ENCODE measurements around the gene ATXN2.
A peak's percentile ranks its signal among the peaks of the same experiment; 100 is the strongest.
"Not testable (repeated sequence)": the region's sequence is repeated elsewhere in the genome, so short reads cannot be mapped to it uniquely, and the experiment has no call there.

Gene ATXN2

DNA sequence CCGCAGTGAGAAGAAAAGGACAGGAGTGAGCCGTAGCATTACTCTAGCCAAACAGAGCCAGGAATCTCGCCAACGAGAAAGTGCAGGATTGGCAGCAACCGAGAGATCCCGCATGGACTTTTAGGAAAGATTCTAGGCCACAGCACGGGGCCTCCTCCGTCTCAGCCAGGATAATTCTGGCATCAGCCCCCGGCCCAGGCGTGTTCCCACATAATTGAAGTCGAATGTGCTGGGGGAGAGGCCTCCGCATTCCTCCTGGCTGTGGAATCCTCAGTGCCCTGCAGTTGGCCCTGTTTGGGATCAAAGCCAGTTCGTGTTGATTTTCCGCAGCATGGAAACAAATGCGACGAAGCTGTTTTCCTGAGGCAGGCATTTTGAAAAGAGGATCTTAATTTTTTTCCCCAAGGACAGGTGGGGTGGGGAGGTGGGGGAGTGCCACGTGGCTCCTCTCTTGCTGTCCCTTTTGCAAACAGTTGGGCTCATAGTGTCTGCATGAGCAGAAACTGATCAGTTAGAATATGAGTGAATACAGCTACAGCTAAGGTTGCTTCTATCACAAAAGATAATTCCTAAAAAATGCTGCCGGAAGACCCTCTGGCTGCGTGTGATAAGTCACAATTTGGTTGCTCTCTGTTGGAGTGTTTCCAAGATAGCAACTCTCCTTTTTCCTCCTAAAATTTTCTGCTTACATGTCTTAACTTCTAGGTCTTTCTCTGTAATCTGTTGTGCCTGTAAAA, 37.3 kb upstream of the ATXN2 start:
- TF ChIP-seq, protein P1, sequence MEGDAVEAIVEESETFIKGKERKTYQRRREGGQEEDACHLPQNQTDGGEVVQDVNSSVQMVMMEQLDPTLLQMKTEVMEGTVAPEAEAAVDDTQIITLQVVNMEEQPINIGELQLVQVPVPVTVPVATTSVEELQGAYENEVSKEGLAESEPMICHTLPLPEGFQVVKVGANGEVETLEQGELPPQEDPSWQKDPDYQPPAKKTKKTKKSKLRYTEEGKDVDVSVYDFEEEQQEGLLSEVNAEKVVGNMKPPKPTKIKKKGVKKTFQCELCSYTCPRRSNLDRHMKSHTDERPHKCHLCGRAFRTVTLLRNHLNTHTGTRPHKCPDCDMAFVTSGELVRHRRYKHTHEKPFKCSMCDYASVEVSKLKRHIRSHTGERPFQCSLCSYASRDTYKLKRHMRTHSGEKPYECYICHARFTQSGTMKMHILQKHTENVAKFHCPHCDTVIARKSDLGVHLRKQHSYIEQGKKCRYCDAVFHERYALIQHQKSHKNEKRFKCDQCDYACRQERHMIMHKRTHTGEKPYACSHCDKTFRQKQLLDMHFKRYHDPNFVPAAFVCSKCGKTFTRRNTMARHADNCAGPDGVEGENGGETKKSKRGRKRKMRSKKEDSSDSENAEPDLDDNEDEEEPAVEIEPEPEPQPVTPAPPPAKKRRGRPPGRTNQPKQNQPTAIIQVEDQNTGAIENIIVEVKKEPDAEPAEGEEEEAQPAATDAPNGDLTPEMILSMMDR (IDR thresholded peaks at IDR 0.05; ENCODE audit: low read length, missing control alignments), result no peak
- H3K4me3 ChIP-seq (replicated peaks; ENCODE audit: low read depth, low read length), result no peak overlapping the region
- peak; percentile 79 for DNase-seq (ENCODE audit: low read depth)

DNA sequence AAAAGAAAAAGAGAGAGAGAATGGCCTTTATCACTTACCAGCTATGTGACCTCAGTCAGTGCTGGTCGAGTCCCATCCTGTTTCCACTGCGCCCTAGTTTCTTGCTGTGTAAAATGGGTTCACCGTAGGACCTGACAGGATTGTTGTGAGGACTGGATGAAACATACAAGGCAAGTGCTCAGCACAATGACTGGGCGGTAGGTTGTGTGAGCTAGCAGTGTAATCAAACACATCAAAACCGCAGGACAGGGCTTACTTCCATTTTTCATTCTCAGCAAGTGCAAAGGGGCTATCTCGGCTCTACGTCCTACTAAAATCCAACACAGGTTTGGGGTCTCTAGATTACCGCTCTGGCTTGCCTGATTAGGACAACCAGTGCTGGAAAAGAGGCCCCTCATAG, 36.4 kb upstream of the ATXN2 start:
- no peak overlapping the region for H3K4me3 ChIP-seq (replicated peaks; ENCODE audit: low read depth, low read length)
- TF ChIP-seq, protein P1 (IDR thresholded peaks at IDR 0.05; ENCODE audit: low read length, missing control alignments), result no peak
- no peak for DNase-seq (ENCODE audit: low read depth)

DNA sequence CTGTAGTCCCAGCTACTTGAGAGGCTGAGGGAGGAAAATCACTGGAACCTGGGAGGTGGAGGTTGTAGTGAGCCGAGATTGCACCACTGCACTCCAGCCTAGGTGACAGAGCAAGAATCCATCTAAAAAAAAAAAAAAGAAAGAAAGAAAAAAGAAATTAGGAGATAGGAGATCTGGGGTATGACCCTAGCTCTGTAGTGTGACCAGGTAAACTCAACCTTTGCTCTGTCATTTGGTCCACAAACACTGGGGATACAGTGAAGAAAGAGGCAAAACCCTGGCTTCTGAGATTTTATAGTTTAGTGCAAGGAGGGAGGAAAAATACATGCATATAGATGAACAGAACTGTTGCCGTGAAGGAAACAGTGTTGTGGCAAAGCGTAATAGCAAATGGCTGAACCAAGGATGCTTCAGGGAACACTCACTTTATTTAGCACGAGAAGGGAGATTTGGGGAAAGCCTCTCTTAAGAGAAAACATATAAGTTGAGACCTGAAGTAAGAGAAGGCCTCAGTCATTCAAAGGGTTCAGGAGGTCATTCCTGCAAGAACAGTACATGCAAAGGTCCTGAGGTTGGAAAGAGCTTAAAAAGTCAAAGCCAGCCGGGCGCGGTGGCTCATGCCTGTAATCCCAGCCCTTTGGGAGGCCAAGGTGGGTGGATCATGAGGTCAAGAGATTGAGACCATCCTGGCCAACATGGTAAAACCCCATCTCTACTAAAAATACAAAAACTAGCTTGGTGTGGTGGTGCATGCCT, 29.6 kb upstream of the ATXN2 start:
- DNase-seq (ENCODE audit: low read depth), result no peak
- TF ChIP-seq, protein P1 (IDR thresholded peaks at IDR 0.05; ENCODE audit: low read length, missing control alignments), result no peak
- H3K4me3 ChIP-seq (replicated peaks; ENCODE audit: low read depth, low read length), result no peak overlapping the region

DNA sequence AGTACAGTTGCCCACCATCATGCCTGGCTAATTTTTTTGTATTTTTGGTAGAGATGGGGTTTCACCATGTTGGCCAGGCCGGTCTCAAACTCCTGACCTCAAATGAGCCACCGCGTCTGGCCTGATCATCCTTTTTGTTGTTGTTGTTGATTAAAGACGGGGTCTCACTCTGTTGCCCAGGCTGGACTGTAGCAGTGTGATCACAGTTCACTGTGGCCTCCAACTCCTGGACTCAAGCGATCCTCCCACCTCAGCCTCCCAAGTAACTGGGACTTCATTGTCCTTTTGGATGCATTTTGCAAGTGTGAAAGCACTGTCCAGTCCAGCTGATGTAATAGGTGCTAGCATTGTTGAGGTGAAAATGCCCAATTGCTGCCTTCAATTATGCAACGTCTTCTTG, 27.1 kb upstream of the ATXN2 start:
- DNase-seq (ENCODE audit: low read depth), result no peak
- H3K4me3 ChIP-seq (replicated peaks; ENCODE audit: low read depth, low read length), result no peak overlapping the region
- TF ChIP-seq, protein P1 (IDR thresholded peaks at IDR 0.05; ENCODE audit: low read length, missing control alignments), result no peak

DNA sequence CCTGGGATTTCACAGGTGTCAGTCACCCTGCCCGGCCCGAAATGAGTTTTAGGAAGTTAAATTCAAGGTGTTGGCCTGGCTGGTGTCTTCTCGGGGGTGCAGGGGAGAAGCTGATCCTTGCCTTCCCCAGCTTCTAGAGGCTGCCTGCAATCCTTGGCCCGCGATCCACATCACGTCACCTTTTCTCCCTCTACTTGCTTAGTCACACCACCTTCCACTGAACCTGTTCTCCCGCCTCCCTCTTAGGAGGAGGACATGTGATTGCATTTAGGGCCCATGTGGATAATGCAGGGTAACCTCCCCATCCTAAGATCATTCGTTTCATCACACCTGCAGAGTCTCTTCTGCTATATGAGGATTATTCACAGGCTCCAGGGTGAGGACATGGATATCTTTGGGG, 25.4 kb upstream of the ATXN2 start:
- TF ChIP-seq, protein P1 (IDR thresholded peaks at IDR 0.05; ENCODE audit: low read length, missing control alignments), result no peak
- DNase-seq (ENCODE audit: low read depth), result no peak

DNA sequence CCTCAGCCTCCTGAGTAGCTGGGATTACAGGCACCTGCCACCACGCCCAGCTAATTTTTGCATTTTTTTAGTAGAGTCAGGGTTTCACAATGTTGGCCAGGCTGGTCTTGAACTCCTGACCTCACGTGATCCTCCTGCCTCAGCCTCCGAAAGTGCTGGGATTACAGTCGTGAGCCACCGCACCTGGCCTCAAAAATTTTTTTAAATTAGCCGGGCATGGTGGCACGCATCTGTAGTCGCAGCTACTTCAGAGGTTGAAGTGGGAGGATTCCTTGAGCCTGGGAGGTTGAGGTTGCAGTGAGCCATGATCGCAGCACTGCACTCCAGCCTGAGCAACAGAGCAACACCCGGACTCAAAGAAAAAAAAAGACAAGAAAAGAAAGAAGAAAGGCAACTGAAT, 18.7 kb upstream of the ATXN2 start:
- not testable (repeated sequence) for DNase-seq (ENCODE audit: low read depth); H3K4me3 ChIP-seq (replicated peaks; ENCODE audit: low read depth, low read length)

More for the DNA sequence above, 25.4 kb upstream of the ATXN2 start:
- H3K4me3 ChIP-seq (replicated peaks; ENCODE audit: low read depth, low read length), result no peak overlapping the region

DNA sequence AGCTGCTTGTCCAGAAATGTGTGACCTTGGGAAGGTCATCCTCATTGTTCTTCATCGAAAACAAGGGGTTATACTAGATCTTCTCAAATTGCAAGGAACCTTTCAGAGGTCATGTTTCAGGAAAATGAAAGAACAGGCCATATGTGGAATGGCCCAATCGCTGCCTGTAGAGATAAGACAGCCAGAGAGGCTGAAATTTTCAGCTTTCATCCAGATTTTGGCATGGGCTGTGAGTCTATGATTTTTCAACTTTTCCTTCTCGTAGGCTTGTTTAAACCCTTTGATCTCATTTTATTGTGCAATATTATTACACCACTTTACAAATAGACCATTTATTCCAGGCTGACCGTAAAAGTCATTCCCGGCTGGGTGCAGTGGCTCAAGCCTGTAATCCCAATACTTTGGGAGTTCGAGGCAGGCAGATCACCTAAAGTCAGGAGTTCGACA, 17.1 kb upstream of the ATXN2 start:
- peak; percentile 74 for DNase-seq (ENCODE audit: low read depth)
- no peak overlapping the region for H3K4me3 ChIP-seq (replicated peaks; ENCODE audit: low read depth, low read length)
- TF ChIP-seq, protein P1 (IDR thresholded peaks at IDR 0.05; ENCODE audit: low read length, missing control alignments), result no peak
